Left lobe of liver (tissue), 2 donors: ENCODE results near the gene RSPO1. TPM values are rescaled to one million over a fixed set of nuclear protein-coding genes. Genes with fewer than 3 reads are reported as not detected.
"Not testable (repeated sequence)": the region's sequence is repeated elsewhere in the genome, so short reads cannot be mapped to it uniquely, and the experiment has no call there.

Experiments used
- ATAC-seq: fragments of 200-7000 bp; cut with Tn5 transposase; one replicate; pipeline ENCODE4 v1.9.1; 2020; ENCODE audit warnings: mild to moderate bottlenecking, moderate library complexity
- DNase-seq: peaks from one replicate; pipeline ENCODE4 v3.0.0-alpha.2; 2020; ENCODE audit warnings: low spot score
- total RNA-seq: library from RNA; stranded (reverse); gene quantifications from one replicate; pipeline ENCODE4 v1.2.1, GENCODE V29; 2021
- donor health status: DM: no; HTN: no; CAD: no; lungs with moderate emphysema.
- donor health status: DM: no; HTN: yes; CAD: no.

The RSPO1 gene
- total RNA-seq, 1 donor from 2014 or later = not detected

- DNase-seq (no peak), ATAC-seq (no peak)
Measured at GRCh38 chr1:37622131-37622530, 12.6 kb downstream of the RSPO1 start.

DNA sequence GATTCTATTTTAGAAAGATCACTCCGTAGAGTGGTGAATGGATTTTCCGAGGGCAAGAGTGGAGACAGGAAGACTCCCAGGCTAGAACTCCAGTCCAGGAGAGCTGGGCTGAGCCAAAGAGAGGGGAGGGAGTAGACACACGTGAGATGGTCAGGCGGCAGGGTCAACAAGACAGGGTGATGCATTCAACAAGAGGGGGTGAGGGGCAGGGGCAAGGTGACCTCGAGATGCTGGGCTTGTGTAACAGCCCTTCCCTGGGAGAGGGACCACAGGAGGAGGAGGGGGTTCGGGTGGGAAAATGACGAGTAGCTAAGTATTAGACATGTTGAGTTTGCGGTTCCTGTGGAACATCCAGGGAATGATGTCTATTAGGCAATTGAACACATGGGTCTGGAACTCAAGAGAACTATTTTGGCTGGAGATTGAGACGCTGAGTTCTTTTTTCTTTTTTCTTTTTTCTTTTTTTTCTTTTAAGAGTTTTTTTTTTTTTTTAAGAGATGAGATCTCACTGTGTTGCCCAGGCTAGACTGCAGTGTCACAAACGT lies 13.3 kb downstream of the RSPO1 start:
- DNase-seq = no peak
- ATAC-seq = no peak

- no peak for DNase-seq
- no peak for ATAC-seq
Measured at GRCh38 chr1:37620707-37621106, 14.0 kb downstream of the RSPO1 start.

- no peak for ATAC-seq
Measured at GRCh38 chr1:37616330-37616729, 18.4 kb downstream of the RSPO1 start.

GRCh38 chr1:37614105-37614504 lies 20.6 kb downstream of the RSPO1 start:
- DNase-seq = no peak
- ATAC-seq = no peak

More at GRCh38 chr1:37616330-37616729, 18.4 kb downstream of the RSPO1 start:
- DNase-seq = no peak

- DNase-seq (no peak), ATAC-seq (no peak)
Measured at GRCh38 chr1:37612186-37612585, 22.5 kb downstream of the RSPO1 start.

DNA sequence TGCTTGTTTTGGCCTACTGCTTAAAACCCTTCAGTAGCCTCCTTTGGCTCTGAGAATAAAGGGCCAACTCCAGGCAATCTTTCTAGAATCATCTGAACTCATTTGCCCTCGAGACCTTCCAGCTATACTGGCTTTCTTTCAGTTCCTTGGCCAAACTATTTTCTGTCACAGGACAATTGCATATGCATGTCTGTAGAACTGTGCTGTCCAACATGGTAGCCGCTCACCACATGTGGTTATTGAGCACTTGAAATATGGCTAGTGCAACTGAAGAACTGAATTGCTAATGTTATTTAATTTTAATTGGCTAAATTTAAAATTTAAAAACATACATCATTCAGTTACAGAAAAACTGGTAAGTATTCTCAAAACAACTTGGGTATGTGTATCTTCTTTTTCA lies 24.7 kb downstream of the RSPO1 start:
- DNase-seq (no peak), ATAC-seq (no peak)

GRCh38 chr1:37609002-37609401 lies 25.7 kb downstream of the RSPO1 start:
- DNase-seq (no peak), ATAC-seq (no peak)

DNA sequence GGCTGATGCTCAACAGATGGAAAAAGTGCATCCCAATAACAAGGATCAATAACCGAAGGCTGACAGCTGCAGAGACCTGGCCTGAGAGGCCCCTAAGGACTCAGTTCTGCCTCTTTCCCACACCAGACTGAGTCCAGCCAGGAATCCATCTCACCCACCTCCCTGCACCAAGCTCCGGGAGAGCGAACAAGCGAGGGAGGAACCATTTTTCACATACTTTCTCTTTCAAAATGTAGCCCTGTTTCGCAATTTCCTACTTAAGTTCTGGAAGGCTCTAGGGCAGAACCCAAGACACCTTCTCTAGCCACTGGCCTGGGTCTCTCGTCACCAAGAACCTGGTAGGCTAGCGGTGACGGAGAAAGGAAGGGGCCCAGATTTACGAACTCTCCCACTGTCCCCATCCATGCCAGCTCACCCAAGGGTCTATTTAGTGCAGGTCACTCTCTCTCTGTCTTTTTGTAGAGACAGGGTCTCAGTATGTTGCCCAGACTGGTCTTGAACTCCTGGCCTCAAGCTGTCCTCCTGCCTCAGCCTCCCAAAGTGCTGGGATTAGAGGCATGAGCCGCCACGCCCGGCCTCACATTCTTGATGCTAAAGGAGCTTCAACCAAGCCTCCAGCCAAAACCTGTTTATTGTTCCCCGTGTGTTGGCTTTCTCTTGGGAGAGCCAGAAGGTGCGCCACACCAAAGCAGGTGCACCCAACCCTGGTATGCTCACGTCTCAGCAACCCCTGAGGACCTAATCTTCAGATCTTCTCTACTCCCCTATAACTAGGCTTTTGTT lies 28.0 kb downstream of the RSPO1 start:
- ATAC-seq (no peak), DNase-seq (no peak)

DNA sequence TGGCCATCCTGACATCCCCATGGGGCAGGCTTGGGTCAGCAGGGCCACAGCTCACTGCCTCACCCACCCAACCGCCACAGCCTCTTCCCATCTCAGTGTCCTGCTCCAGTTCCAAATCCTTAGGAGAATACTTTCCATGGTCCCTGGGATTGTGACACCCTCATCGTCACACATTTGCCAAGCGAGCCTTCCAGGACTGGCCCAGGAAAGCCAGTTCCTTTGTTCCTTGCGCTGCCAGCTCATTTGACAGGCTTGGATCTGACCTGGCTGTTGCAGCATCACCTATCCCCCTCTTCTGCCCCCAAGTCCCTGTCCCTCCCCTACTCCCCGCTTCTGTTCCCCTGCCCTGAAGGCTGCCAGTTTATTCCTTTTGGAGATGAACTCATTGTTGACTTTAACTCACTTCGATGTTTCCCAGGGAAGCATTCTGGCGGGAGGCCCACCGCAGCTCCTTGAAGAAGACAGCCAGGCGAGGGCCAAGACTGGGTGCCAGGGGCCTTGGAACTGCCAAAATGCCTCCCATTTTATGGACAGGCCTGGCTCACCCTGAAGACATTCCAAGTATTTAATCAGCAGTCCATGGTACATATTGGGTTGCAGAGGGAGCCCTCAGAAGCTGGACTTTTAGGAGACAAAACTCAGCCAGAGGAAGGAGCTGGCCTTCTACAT lies 28.8 kb downstream of the RSPO1 start:
- DNase-seq (no peak), ATAC-seq (no peak)

- ATAC-seq (no peak), DNase-seq (no peak)
Measured at GRCh38 chr1:37605061-37605650, 29.5 kb downstream of the RSPO1 start.

DNA sequence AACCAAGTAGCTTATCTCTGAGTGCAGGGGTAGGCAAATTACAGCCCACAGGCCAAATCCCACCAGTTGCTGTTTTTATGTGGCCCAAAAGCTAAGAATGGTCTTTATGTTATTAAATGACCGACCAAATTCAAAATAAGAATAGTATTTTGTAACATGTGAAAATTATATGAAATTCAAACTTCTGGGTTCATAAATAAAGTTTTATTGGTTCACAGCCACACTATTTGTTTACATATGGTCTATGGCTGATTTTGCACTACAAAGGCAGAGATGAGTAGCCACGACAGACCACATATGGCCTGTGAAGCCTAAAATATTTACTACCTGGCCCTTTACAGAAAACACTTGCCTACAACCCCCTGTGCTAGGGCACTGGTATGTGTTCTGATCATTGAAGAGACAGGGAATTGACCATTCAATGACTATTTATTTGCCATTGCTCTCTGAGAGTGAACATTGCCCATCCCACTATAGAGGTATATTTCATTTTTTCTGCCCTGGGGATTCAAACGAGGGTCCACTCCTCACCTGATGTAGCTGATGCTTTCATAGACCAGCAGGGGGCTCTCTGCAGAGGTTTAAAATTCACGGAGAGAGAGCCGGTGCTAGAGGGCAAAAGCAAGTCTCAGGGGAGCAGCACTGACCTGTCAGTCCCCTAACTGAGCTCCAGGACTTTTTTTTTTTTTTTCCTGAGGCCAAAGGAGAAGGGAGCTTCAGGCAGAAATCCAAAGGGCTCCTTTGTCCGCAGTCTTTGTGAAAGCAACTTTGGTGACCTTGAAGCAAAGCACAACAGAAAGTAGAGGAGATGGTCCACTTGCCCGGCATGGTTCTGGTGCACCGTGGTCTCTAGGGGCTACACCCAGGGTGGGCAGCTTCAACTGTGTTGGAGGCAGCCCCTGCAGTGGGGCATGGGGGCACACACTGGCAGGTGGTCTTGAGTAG lies 31.7 kb downstream of the RSPO1 start:
- peak; percentile 77 for ATAC-seq
- DNase-seq = no peak

DNA sequence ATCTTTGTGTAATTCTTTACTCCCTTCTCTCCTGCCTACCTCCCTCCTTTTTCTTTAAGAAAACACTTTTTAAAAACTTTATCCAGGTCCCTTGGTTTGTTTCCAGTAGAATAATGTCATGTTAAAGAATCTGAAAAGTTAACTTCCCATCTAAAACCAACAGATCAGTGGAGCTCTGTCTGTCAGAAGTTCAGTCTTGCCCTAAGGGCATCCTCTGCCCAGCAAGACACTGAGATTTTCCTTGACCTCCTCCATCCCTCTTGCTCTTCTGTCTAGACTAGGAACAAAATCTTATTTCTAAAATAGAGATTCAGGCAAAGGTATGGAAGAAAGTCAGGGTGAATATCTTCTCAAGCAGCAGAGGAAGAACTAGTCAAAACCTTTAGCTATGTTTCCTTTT lies 33.3 kb downstream of the RSPO1 start:
- ATAC-seq (no peak), DNase-seq (no peak)

DNA sequence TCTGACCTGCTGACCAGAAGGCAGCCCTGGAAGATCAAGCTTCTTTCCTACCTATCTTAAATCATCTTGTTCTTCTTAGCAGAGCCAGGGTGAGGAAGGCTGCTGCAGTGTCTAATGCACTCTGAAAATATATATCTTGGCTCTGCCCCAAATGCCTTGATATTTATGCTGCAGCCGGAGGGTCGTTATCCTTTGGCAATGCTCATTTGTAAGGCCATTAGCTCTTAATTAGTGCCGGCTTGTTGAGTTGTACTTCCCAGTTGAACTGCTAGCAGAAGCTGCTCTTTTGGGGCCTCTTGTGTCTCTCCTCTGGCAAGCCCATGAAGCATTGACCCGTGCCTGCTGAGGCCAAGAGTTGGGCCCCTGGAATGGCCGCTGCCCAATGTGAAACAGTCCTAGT lies 34.8 kb downstream of the RSPO1 start:
- DNase-seq (no peak), ATAC-seq (no peak)

- ATAC-seq = no peak
Measured at GRCh38 chr1:37596182-37596667, 38.5 kb downstream of the RSPO1 start.

DNA sequence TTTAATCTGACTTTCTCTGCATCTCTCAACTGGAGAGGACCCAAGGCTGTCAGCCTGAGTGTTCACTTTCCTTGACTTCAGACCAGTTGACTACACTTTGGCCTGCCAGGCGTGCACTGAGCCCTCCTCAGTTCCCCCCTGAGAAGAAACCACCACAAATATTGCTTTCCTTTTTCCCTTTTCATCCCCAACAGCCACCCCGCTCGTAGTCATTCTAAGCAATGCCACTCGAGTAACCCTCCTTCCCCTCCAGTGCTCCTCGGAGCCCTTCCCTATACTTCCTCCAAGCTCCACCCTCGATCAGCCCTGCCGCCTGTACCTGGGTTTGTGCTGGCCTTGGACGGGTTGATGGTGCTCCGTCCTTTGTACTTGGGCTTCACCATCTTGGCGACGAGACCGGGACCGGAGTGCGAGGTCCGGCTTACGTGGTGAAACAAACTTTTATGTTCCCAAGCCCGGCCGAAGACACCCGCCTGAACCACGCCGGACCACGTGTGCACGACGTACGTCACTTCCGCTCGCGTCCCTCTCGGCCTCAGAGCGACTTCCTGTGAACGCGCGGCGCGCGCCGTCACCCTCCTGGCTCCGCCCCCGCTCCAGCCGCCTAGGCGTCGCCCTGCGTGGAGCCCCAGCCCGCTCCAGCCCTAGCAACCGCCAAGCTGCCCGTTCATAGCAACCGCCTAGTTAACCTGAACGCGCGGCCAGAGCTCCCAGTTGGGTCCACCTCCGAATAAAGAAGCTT lies 39.1 kb downstream of the RSPO1 start, which contains the start of gene GNL2:
Gene GNL2 (minus strand): TSS at position 498 of the 742 bp plus-strand sequence. CDS start 115 bp downstream, at position 383.
- ATAC-seq = peak; percentile 100

More at GRCh38 chr1:37596182-37596667, 38.5 kb downstream of the RSPO1 start:
- DNase-seq = no peak

DNA sequence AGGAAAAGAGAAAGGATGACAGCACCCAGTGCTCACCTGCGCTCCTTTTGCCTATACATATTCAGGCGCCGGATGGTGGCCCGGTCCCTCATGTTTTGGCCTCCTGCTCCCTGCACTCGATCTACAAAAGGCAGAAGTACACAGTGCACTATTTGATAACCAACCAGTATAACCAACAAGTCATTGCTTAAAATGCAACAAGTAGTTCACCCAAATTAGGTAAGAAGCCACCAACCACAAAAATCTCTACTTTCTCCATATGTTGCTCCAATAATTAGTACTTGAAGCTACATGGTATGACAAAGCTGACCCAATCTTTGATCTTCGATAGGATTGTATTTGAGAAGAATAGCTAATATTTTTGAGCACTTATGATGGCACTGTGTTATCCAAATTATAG lies 41.0 kb downstream of the RSPO1 start:
- no peak for ATAC-seq
- no peak for DNase-seq

More for the DNA sequence above, 39.1 kb downstream of the RSPO1 start, which contains the start of gene GNL2:
- DNase-seq = peak; percentile 98

- DNase-seq (no peak), ATAC-seq (no peak)
Measured at GRCh38 chr1:37588939-37589338, 45.8 kb downstream of the RSPO1 start.

DNA sequence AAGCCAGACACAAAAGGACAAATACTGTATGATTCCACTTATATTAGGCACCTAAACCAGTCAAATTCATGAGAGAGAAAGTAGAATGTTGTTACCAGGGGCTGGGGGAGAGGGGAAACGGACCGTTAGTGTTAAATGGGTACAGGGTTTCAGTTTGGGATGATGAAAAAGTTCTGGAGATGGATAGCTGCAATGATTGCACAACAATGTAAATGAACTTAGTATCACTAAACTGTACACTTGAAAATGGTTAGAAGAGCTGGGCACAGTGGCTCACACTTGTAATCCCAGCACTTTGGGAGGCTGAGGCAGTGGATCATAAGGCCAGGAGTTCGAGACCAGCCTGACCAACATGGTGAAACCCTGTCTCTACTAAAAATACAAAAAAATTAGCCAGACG lies 50.1 kb downstream of the RSPO1 start:
- DNase-seq, ATAC-seq: not testable (repeated sequence)
